ENCODE results near the gene UST.

The UST gene

DNA sequence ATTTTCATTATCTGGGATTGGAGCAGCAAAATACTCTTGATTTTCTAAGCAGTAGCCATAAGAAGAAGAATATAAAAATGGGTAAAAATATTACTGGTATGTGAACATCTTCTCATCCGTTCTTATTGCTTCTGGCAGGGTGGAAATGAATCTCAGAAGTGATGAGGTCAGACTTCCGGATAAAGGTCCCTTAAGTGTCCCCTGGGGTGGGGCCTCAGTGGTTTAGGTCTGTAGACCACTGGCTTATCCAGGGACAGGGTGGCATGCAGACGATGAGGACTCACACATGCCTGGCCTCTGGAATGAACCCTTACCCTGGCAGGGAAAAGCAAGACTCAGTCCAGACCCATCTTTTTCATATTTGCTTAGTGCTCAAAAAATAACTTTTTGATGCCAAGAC, 143.3 kb downstream of the UST start:
- TF ChIP-seq HDGF (IDR thresholded peaks at IDR 0.05; ENCODE audit: borderline replicate concordance) (no peak), FOXM1 (IDR thresholded peaks at IDR 0.05; ENCODE audit: borderline replicate concordance) (no peak), ZNF384 (IDR thresholded peaks at IDR 0.05) (no peak), NFRKB (IDR thresholded peaks at IDR 0.05) (no peak), CTBP1 (IDR thresholded peaks at IDR 0.05; ENCODE audit: borderline replicate concordance) (no peak), PKNOX1 (IDR thresholded peaks at IDR 0.05) (no peak), LEF1 (IDR thresholded peaks at IDR 0.05; ENCODE audit: borderline replicate concordance) (no peak), ELF4 (IDR thresholded peaks at IDR 0.05) (no peak), FOXK2 (IDR thresholded peaks at IDR 0.05) (no peak), TARDBP (IDR thresholded peaks at IDR 0.05) (no peak), SUZ12 (IDR thresholded peaks at IDR 0.05) (no peak), L3MBTL2 (conservative IDR thresholded peaks at IDR 0.05) (no peak)
- POLR2A ChIA-PET: no interaction called here
- CTCF ChIA-PET: interaction anchor here (1.0 kb wide), 1 partner anchor 312 kb away, joined by 3 read pairs; no protein-coding TSS in a partner anchor
- no peak for DNase-seq (ENCODE audit: extremely low spot score)

DNA sequence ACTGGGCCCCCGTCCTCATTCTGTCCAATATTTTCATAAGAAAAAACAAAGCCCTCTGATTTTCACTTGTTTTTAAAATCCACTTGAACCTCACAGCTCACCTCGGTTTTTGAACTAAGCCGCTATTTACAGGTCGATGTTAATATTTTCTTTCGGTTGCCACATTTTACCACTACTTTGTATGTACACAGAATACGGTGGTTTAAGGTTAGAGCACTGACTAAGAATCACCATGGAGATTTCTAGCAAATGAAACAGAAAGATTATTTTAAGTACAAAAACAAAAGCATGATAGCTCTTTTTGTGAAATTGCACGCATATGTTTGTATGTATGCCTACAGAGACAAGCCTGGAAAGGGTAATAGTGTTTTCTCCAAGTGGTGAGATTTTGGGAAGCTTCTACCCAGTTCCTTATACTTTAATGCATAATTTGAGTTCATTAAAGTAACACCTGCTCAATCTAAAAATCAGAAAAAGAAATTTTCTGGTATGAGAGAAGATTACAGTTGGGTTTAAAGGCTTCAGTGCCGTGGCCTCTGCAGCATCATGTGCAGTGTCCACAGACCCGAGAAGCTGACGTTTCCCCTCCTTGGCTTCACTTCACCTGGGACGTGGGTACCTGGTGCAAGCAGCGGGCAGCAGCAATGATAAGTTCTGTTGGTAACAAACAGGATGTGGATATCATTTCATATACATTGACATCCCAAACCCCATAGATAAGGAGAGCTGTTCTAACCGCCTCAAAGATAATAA, 144.0 kb downstream of the UST start:
- TF ChIP-seq CTBP1 (IDR thresholded peaks at IDR 0.05; ENCODE audit: borderline replicate concordance) (no peak), ARNT (IDR thresholded peaks at IDR 0.05) (no peak)
- ChIA-PET POLR2A (no interaction called here), CTCF (no interaction called here)
- no peak for DNase-seq (ENCODE audit: extremely low spot score)

DNA sequence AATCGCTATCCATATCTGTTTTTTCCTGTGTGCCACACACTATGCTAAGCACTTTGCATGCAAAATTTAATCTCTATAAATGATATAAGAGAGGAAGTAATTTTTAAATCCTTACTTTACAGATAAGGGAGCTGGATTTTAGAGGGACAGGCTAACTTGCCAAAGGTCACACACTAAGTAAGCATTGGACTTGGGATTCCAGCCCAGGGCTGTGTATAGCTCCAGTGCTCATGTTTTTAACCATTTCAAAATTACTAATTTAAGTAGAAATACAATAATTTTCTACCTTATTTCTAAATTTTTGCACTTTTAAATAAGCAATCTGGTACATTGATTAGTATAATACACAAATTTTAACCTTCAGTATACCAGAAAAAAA, 144.6 kb downstream of the UST start:
- TF ChIP-seq BHLHE40 (IDR thresholded peaks at IDR 0.05; ENCODE audit: borderline replicate concordance): no peak
- no peak for TF ChIP-seq FOXA1 (IDR thresholded peaks at IDR 0.05)
- no peak for TF ChIP-seq LEF1 (IDR thresholded peaks at IDR 0.05; ENCODE audit: borderline replicate concordance)
- no peak for TF ChIP-seq FOXM1 (IDR thresholded peaks at IDR 0.05; ENCODE audit: borderline replicate concordance)
- TF ChIP-seq ELF4 (IDR thresholded peaks at IDR 0.05): no peak
- no peak for TF ChIP-seq HDGF (IDR thresholded peaks at IDR 0.05; ENCODE audit: borderline replicate concordance)
- no peak for TF ChIP-seq NFRKB (IDR thresholded peaks at IDR 0.05)
- no peak for TF ChIP-seq L3MBTL2 (conservative IDR thresholded peaks at IDR 0.05)
- TF ChIP-seq SUZ12 (IDR thresholded peaks at IDR 0.05): no peak
- no peak for TF ChIP-seq SP1 (IDR thresholded peaks at IDR 0.05)
- no peak for TF ChIP-seq ARNT (IDR thresholded peaks at IDR 0.05)
- TF ChIP-seq FOXK2 (IDR thresholded peaks at IDR 0.05): no peak
- no peak for TF ChIP-seq PKNOX1 (IDR thresholded peaks at IDR 0.05)
- no peak for TF ChIP-seq ZNF384 (IDR thresholded peaks at IDR 0.05)
- no peak for TF ChIP-seq CTBP1 (IDR thresholded peaks at IDR 0.05; ENCODE audit: borderline replicate concordance)
- TF ChIP-seq TARDBP (IDR thresholded peaks at IDR 0.05): no peak
- no peak for DNase-seq (ENCODE audit: extremely low spot score)
- POLR2A ChIA-PET: no interaction called here
- CTCF ChIA-PET: no interaction called here

GRCh38 chr6:148892247-148892646, 145.4 kb downstream of the UST start:
- DNase-seq (ENCODE audit: extremely low spot score): no peak
- CTCF ChIA-PET: no interaction called here
- TF ChIP-seq CTBP1 (IDR thresholded peaks at IDR 0.05; ENCODE audit: borderline replicate concordance) (no peak), FOXM1 (IDR thresholded peaks at IDR 0.05; ENCODE audit: borderline replicate concordance) (no peak)
- POLR2A ChIA-PET: no interaction called here

DNA sequence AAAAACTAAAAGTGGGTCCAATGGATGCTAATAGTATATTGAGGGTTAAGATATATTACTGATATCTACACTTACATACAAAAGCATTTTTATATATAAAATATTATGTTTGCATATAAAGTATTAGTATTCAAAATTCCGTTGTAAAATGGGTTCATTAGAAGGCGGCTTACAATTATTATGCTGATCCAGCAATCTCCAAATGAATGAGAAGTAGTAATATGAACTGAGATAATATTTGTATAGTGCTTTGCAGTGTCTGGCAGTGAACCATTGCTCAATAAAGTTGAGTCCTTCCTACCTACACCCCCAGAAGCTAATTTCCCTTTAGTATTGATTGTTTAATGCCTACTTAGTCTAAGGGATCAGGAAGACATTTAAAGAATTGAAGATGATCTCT, 146.2 kb downstream of the UST start:
- TF ChIP-seq TARDBP (IDR thresholded peaks at IDR 0.05) (no peak), SP1 (IDR thresholded peaks at IDR 0.05) (no peak), FOXK2 (IDR thresholded peaks at IDR 0.05) (no peak), NFRKB (IDR thresholded peaks at IDR 0.05) (no peak), FOXA1 (IDR thresholded peaks at IDR 0.05) (no peak), PKNOX1 (IDR thresholded peaks at IDR 0.05) (no peak), ELF4 (IDR thresholded peaks at IDR 0.05) (no peak), SUZ12 (IDR thresholded peaks at IDR 0.05) (no peak), HDGF (IDR thresholded peaks at IDR 0.05; ENCODE audit: borderline replicate concordance) (no peak), ARNT (IDR thresholded peaks at IDR 0.05) (no peak), ZNF384 (IDR thresholded peaks at IDR 0.05) (no peak), L3MBTL2 (conservative IDR thresholded peaks at IDR 0.05) (no peak), LEF1 (IDR thresholded peaks at IDR 0.05; ENCODE audit: borderline replicate concordance) (no peak), BHLHE40 (IDR thresholded peaks at IDR 0.05; ENCODE audit: borderline replicate concordance) (no peak), CTBP1 (IDR thresholded peaks at IDR 0.05; ENCODE audit: borderline replicate concordance) (no peak), FOXM1 (IDR thresholded peaks at IDR 0.05; ENCODE audit: borderline replicate concordance) (no peak)
- ChIA-PET POLR2A (no interaction called here), CTCF (interaction anchor here (0.6 kb wide), 1 partner anchor 1219 kb away, joined by 4 read pairs; no protein-coding TSS in a partner anchor)
- DNase-seq (ENCODE audit: extremely low spot score): no peak

DNA sequence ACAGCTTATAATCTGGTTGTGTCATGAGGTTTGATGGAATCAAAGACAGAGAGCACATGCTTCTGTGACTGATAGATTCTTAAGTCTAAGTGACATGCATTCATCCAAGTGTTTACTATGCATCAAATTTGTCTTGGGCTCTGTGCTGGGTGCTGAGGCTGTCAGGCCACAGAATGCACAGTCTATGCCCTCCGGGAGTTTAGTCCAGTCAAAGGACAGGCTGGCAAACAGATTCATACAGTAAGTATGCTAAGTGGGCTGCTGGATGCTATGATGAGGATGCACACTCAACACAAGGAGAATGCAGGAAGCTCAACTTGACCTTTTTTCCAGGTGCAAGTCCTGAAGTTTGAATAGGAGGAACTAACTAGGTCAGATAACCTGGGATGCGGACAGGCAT, 146.7 kb downstream of the UST start:
- ChIA-PET POLR2A (no interaction called here), CTCF (interaction anchor here (0.6 kb wide), 1 partner anchor 1219 kb away, joined by 4 read pairs; no protein-coding TSS in a partner anchor)
- DNase-seq (ENCODE audit: extremely low spot score): no peak
- TF ChIP-seq NFRKB (IDR thresholded peaks at IDR 0.05): no peak
